ENCODE results near the gene ZNF736.
"Not testable (repeated sequence)": the region's sequence is repeated elsewhere in the genome, so short reads cannot be mapped to it uniquely, and the experiment has no call there.

GRCh38 chr7:64297418-64297817 lies 16.3 kb upstream of the ZNF736 start:
- not testable (repeated sequence) for TF ChIP-seq CTCF, EP300, POLR2A (IDR thresholded peaks at IDR 0.05)

Data from suprapubic skin (tissue), 3 donors.